ENCODE results near the gene SCEL.

DNA sequence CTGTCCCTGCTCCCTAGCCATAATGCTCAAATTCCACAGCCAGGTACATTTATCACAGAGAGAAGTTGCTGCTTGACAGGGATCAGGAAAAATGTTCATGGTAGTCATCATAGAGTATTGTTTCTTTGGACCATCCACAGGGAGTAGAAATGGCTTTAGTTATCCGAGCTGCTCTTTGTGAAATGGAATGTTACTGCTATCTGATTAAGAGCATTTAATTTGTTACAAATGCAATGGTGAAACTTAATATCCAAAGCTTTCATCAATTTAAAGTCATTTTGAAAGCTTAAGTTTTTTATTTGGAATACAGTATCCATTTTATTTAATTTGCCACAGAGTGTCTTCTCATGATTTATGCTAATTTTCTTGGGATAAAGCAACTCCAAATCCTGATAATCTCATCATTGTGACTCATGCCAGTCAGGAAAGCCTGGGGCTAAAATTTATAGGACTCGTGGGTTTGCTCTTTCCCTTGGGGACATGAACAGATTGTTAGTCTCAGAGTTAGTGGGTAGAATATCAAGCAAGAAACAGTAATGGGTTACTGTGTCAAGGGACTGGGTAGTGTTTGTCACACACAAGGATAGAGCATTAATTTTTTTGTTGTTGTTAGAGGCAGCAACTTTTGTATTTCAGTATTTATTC, 59.8 kb downstream of the SCEL start:
- TF ChIP-seq POLR2A (IDR thresholded peaks at IDR 0.05; ENCODE audit: low read depth, low read length) (no peak), POLR2AphosphoS5 (IDR thresholded peaks at IDR 0.05; ENCODE audit: insufficient read depth, low read depth, low read length) (no peak)
- TF ChIP-seq, protein P1, sequence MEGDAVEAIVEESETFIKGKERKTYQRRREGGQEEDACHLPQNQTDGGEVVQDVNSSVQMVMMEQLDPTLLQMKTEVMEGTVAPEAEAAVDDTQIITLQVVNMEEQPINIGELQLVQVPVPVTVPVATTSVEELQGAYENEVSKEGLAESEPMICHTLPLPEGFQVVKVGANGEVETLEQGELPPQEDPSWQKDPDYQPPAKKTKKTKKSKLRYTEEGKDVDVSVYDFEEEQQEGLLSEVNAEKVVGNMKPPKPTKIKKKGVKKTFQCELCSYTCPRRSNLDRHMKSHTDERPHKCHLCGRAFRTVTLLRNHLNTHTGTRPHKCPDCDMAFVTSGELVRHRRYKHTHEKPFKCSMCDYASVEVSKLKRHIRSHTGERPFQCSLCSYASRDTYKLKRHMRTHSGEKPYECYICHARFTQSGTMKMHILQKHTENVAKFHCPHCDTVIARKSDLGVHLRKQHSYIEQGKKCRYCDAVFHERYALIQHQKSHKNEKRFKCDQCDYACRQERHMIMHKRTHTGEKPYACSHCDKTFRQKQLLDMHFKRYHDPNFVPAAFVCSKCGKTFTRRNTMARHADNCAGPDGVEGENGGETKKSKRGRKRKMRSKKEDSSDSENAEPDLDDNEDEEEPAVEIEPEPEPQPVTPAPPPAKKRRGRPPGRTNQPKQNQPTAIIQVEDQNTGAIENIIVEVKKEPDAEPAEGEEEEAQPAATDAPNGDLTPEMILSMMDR (IDR thresholded peaks at IDR 0.05; ENCODE audit: extremely low read depth in 1 of 2, insufficient read depth in 1 of 2, low read depth in 1 of 2, low read length in 2 of 2), result no peak

Measured in endothelial cell of umbilical vein (primary cell).